ENCODE data around the gene FBXO3.
"Not testable (repeated sequence)": the region's sequence is repeated elsewhere in the genome, so short reads cannot be mapped to it uniquely, and the experiment has no call there.

Gene FBXO3, protein sequence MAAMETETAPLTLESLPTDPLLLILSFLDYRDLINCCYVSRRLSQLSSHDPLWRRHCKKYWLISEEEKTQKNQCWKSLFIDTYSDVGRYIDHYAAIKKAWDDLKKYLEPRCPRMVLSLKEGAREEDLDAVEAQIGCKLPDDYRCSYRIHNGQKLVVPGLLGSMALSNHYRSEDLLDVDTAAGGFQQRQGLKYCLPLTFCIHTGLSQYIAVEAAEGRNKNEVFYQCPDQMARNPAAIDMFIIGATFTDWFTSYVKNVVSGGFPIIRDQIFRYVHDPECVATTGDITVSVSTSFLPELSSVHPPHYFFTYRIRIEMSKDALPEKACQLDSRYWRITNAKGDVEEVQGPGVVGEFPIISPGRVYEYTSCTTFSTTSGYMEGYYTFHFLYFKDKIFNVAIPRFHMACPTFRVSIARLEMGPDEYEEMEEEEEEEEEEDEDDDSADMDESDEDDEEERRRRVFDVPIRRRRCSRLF

GRCh38 chr11:33773987-33774735 is at the start of gene FBXO3:
FBXO3 (minus strand) TSS chr11:33774520; CDS start chr11:33774497, 23 bp downstream.
- DNase-seq, result peak; percentile 83

GRCh38 chr11:33822981-33823380 is 48.7 kb upstream of the FBXO3 start:
- DNase-seq, result not testable (repeated sequence)

- no peak for DNase-seq
Measured at GRCh38 chr11:33819278-33820035, 45.1 kb upstream of the FBXO3 start.

DNA sequence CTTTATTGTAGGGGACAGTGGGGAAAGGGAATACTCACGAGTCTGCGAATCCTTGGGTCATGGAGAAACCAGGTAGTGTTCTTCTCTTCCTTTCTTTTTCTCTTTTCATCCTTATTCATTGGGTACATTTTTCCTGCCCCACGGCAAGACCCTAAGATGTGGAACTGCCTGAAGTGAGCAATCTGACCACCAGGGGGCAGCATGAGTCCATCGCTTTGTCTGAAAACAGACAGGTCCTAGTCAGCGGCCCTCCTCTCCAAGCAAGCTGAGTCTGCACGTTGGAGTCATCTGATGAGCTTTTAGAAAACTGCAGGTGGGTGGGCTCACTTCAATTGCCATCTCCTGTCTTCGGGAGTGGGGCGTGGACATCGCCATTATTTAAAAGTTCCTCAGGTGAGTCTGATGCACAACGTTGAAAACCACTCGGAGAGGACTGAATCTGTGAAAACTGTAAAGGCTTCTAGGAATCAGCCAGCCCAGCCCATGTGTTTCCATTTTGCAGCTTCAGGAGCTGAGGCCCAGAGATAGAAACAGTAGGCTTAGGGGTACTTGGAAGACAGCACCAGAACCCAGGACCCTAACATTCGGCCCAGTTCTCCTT is 34.0 kb upstream of the FBXO3 start:
- DNase-seq, result peak; percentile 90

DNA sequence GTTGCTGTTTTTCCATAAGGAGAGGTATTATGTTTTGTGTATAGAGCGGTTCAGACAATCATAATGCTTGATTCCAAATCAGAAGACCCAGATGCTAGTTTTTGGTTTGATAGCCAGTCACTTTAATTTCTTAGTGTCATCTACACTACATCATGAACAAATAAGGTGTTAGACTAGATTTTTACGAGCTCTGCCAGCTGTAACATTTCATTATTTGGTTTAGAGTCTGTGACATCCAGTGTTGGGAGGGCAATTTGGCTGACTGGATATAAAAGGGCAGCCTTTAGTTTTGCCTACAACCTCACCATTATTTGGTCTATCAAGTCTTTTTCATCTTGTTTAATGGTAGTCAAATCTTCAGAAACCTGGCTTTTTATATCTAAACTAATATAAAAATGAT is 30.2 kb upstream of the FBXO3 start:
- DNase-seq, result no peak

- peak; percentile 36 for DNase-seq
Measured at GRCh38 chr11:33802194-33802950, 28.1 kb upstream of the FBXO3 start.

DNA sequence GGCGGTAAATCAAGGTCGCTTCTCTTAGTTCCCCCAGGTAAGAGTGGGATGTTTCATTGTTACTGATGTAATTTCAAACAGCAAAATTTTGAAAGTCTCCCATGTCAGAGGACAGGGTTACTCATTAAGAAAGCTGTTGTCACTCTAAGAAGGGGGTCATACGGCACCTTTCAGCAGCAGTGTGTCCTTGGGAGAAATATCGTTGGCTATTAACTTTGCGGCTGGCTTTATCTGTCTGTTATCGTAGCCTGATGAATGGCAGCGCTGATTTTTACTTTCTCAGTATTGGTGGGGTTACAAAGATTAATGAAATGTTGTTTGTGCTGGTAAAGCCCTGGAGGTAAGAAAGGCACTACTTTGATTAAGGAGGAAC is 27.5 kb upstream of the FBXO3 start:
- DNase-seq, result no peak

GRCh38 chr11:33797879-33798278 is 23.6 kb upstream of the FBXO3 start:
- DNase-seq, result no peak

- no peak for DNase-seq
Measured at GRCh38 chr11:33790040-33790439, 15.7 kb upstream of the FBXO3 start.

- DNase-seq, result not testable (repeated sequence)
Measured at GRCh38 chr11:33788095-33788494, 13.8 kb upstream of the FBXO3 start.

DNA sequence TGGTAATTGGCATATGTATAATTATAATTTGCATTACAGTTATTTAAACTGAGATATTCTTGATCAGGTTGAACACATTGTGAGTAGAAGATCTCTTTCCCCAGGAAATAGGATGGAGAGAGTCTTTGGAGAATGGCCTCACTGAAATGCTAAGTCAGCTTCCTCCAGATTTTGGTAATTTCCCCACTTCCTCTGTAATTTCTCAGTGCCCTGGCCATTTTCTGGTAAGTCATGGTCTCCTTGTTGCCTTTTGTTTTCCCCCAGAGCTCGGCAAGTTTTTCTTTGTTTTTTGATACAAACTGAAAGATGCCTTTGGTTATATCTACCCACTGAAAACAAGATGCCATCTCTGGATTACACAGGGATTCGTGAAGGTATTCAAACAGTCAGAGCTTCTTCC is 12.8 kb upstream of the FBXO3 start:
- no peak for DNase-seq

GRCh38 chr11:33785609-33786008 is 11.3 kb upstream of the FBXO3 start:
- DNase-seq, result no peak

DNA sequence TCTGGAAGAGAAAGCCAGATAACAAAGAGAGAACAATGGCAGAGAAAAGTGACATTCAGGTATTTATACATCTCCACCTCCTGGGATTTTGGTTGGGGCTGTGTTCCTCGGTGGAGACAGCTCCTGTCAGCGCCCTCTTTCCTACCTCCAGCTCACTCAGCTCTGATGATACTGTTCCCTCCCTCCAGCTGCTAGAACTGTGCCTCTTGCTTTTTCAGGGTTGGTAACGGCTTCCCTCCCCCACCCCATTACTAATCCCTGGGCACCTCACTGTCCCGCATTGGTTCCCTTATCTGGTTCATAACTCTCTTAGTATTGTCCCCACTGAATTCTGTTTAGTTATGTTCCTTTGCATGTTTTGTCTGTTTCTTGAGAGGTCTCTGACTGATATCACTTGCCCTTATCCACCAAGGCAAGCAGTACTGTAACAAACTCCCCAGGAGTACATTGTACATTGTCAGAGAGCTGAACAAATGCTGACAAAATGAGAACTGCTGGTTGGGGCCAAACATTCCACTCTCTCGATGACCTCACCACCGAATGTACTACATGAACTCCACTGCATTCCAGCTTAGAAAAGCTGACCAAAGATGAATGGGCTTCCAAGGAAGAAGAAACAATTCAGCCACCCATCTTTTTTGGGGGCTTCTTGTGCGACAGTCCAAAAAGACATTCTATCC is 5.7 kb upstream of the FBXO3 start:
- no peak for DNase-seq

DNA sequence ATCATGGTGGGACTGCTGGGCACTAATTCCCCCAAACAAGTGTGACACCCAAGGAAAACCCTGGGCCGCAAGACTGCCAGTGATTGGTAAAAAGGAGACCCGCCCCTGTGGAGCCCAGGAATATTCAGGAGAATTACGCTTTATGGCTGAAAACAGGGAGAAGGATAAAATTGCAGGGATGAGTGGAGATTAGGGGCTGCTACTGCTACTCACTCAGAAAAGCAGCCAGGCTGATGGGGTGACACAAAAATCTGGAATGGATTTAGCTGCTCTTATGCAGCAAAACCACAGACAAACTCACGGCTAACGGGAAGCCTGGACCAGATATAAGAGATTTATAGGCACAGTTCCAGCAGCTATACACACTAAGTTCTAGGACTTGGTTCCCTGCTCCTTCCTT is 4.4 kb upstream of the FBXO3 start:
- DNase-seq, result no peak

DNA sequence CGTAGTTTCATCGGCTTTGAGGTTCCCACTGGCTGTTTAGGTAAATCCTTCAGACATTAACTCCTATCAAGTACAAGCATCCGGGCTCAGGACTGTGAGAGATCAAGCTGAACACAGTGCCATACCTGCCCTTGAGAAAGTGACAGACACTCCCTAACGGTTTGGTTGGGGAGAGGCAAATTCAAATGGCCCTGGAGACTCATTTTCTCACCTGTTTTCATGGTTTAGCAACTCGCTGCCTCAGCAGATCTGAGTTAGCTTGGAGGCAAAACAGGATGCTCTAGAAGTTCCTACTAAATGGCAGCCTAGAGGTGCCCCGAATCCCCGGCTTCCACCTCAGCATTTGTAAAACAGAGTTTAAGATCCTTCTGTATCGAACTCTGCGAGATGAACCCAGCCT is 3.6 kb upstream of the FBXO3 start:
- DNase-seq, result no peak

DNA sequence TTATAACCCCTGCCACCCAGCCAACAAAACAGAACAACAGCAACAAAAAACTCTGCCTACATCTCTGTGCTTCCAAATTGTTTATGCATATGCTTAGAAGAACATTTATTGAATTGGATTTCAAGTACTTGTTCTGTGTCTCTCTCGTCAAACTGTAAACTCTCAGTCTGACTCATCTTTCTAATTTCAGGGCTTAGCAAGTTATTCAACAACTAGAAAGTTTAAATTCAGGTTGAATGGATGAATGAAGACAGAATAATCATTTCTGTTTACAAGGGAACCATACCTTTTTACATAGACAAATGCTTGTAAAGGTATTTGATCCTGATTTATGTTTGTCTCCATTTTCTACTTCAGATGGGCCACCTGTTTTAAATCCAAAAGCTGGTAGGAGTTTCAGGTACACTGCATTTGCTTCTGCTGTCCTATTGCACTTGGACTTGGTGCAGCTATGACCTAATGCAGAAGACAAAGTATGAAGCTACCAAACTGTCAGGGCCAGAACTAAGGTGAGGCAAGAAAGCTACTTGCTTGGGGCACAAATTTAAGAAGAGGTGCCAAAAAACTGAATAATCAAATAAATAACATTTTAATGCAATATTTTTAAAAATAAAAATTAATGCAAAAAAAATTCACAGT is 1.6 kb upstream of the FBXO3 start:
- no peak for DNase-seq

GRCh38 chr11:33775467-33775807 is 1.1 kb upstream of the FBXO3 start:
- no peak for DNase-seq

GRCh38 chr11:33774736-33775466 is 581 bp upstream of the FBXO3 start:
- no peak for DNase-seq

DNA sequence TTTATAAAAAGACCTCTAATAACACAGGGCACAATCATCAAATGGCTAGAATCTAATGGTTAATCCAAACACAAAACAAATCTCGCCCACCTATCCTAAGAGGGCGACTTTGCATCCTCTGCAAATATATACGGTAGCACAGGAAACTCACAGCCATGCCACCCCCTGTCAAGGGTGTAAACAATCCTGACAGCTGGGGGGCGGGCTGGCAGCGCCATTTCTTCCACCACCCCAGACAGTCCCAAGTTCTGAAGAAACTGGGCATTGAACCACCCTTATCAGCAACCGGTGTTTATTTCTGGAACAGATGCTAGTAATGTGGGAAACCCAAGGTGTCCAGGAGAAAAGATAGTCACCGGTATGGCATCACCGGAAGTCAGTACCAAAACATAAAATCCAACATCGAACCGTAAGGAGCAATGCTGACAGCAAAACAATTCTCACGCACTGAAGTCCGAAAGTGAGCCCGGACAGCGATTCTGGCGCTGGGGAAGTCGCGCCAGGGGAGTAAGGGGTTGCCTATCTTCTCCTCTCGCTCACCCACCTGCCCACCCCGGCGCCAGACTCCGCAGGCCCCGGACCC is 825 bp downstream of the FBXO3 start:
- DNase-seq, result peak; percentile 44

GRCh38 chr11:33772870-33773269 is 1.4 kb downstream of the FBXO3 start:
- no peak for DNase-seq
